ENCODE measurements around the gene PEX14. TPM values are rescaled to one million over a fixed set of nuclear protein-coding genes. Genes with fewer than 3 reads are reported as not detected.

Gene PEX14
- total and polyA plus RNA-seq, 2 donors (not counting 3 experiments of a cell fraction or from before 2014, with no cell fraction given) = 19.5 to 26.5 TPM

- no TSS peak for BruUV-seq (replicated peaks)
- TF ChIP-seq GATA2 (IDR thresholded peaks at IDR 0.05; ENCODE audit: insufficient read depth, insufficient read length, low read depth, low read length) = no peak
- TF ChIP-seq JUN (IDR thresholded peaks at IDR 0.05; ENCODE audit: borderline replicate concordance, insufficient read depth, insufficient read length, low read depth) = no peak
- no peak for TF ChIP-seq MAX (IDR thresholded peaks at IDR 0.05; ENCODE audit: insufficient read depth, insufficient read length)
- DNase-seq (ENCODE audit: low read depth, low spot score) (no peak), FAIRE-seq (no peak)
- H3K4me2 ChIP-seq (ENCODE audit: insufficient read depth, low read length) = no peak overlapping the region
- dilution Hi-C loops (cut with MboI; ENCODE audit: extremely low pct_ligation_motif_present, low sequenced_read_pairs) = no loop called here
- H3K9me1 ChIP-seq (replicated peaks; ENCODE audit: control insufficient read depth, extremely low read depth, insufficient read depth, low read length) = no peaks in the 10 kb centered on the region
- no peaks in the 10 kb centered on the region for H3K27me3 ChIP-seq (ENCODE audit: control insufficient read depth in 2 of 2, insufficient read depth in 2 of 2, low read length in 2 of 2)
- no peak overlapping the region for H3K9ac ChIP-seq (replicated peaks; ENCODE audit: extremely low read depth, insufficient read depth, low read length)
- no peaks in the 10 kb centered on the region for H4K20me1 ChIP-seq (replicated peaks; ENCODE audit: control insufficient read depth, extremely low read depth, insufficient read depth, low read length)
- POLR2A ChIA-PET = no interaction called here
- no peak overlapping the region for H3K4me3 ChIP-seq (replicated peaks in 1 of 3; ENCODE audit: insufficient read depth in 1 of 3, low read depth in 1 of 3, low read length in 3 of 3)
- H2AFZ ChIP-seq (ENCODE audit: low read depth, low read length) = no peak overlapping the region
- no peaks in the 10 kb centered on the region for H3K9me3 ChIP-seq (replicated peaks; ENCODE audit: control insufficient read depth, insufficient read depth, low read length)
- CTCF ChIA-PET = no interaction called here
- no peaks in the 10 kb centered on the region for H3K4me1 ChIP-seq (ENCODE audit: control insufficient read depth, extremely low read depth, insufficient read depth, low read length)
- no peak overlapping the region for H3K27ac ChIP-seq (ENCODE audit: insufficient read depth, low read depth, low read length)
- peaks cover 0 to 11% of the 10 kb centered on the region in 2 experiments for H3K36me3 ChIP-seq (ENCODE audit: control insufficient read depth in 2 of 2, extremely low read depth in 1 of 2, insufficient read depth in 2 of 2, low read length in 2 of 2)
- intact Hi-C loops (cut with micrococcal nuclease) = no loop called here
- H3K79me2 ChIP-seq (ENCODE audit: control insufficient read depth, insufficient read depth, low read length) = no peaks in the 10 kb centered on the region
Observed at GRCh38 chr1:10626131-10626731, 151.5 kb downstream of the PEX14 start.

- H3K27ac ChIP-seq (ENCODE audit: insufficient read depth, low read depth, low read length) = no peak overlapping the region
- POLR2A ChIA-PET = no interaction called here
- no peak for FAIRE-seq
- no peaks in the 10 kb centered on the region for H4K20me1 ChIP-seq (replicated peaks; ENCODE audit: control insufficient read depth, extremely low read depth, insufficient read depth, low read length)
- H2AFZ ChIP-seq (ENCODE audit: low read depth, low read length) = no peak overlapping the region
- no peaks in the 10 kb centered on the region for H3K4me1 ChIP-seq (ENCODE audit: control insufficient read depth, extremely low read depth, insufficient read depth, low read length)
- H3K79me2 ChIP-seq (ENCODE audit: control insufficient read depth, insufficient read depth, low read length) = no peaks in the 10 kb centered on the region
- BruUV-seq (replicated peaks) = no TSS peak
- no peak overlapping the region for H3K4me2 ChIP-seq (ENCODE audit: insufficient read depth, low read length)
- dilution Hi-C loops (cut with MboI; ENCODE audit: extremely low pct_ligation_motif_present, low sequenced_read_pairs) (no loop called here), intact Hi-C loops (cut with micrococcal nuclease) (no loop called here)
- no peaks in the 10 kb centered on the region for H3K9me3 ChIP-seq (replicated peaks; ENCODE audit: control insufficient read depth, insufficient read depth, low read length)
- DNase-seq (ENCODE audit: low read depth, low spot score) = no peak
- no peak overlapping the region for H3K4me3 ChIP-seq (replicated peaks in 1 of 3; ENCODE audit: insufficient read depth in 1 of 3, low read depth in 1 of 3, low read length in 3 of 3)
- peaks cover 0 to 11% of the 10 kb centered on the region in 2 experiments for H3K36me3 ChIP-seq (ENCODE audit: control insufficient read depth in 2 of 2, extremely low read depth in 1 of 2, insufficient read depth in 2 of 2, low read length in 2 of 2)
- TF ChIP-seq POLR2A (IDR thresholded peaks at IDR 0.05; ENCODE audit: low read depth, low read length) = no peak
- no peak for TF ChIP-seq MAX (IDR thresholded peaks at IDR 0.05; ENCODE audit: insufficient read depth, insufficient read length)
- TF ChIP-seq POLR2AphosphoS5 (IDR thresholded peaks at IDR 0.05; ENCODE audit: insufficient read depth, low read depth, low read length) = no peak
- no peak for TF ChIP-seq FOS (IDR thresholded peaks at IDR 0.05; ENCODE audit: borderline replicate concordance, insufficient read depth, low read length)
- no peak for TF ChIP-seq GATA2 (IDR thresholded peaks at IDR 0.05; ENCODE audit: insufficient read depth, insufficient read length, low read depth, low read length)
- TF ChIP-seq EZH2 (IDR thresholded peaks at IDR 0.05; ENCODE audit: borderline replicate concordance, low read depth, low read length, severe bottlenecking) = no peak
- TF ChIP-seq CTCF (IDR thresholded peaks at IDR 0.05; ENCODE audit: extremely low read depth in 1 of 2, insufficient read depth in 1 of 2, low read depth in 1 of 2, low read length in 2 of 2) = no peak
- no peak for TF ChIP-seq MYC (IDR thresholded peaks at IDR 0.05; ENCODE audit: low read depth, low read length)
- no peak for TF ChIP-seq JUN (IDR thresholded peaks at IDR 0.05; ENCODE audit: borderline replicate concordance, insufficient read depth, insufficient read length, low read depth)
- no peaks in the 10 kb centered on the region for H3K27me3 ChIP-seq (ENCODE audit: control insufficient read depth in 2 of 2, insufficient read depth in 2 of 2, low read length in 2 of 2)
- CTCF ChIA-PET = no interaction called here
- H3K9me1 ChIP-seq (replicated peaks; ENCODE audit: control insufficient read depth, extremely low read depth, insufficient read depth, low read length) = no peaks in the 10 kb centered on the region
- no peak overlapping the region for H3K9ac ChIP-seq (replicated peaks; ENCODE audit: extremely low read depth, insufficient read depth, low read length)
Observed at GRCh38 chr1:10626791-10627410, 152.2 kb downstream of the PEX14 start.

Measured in endothelial cell of umbilical vein (primary cell).